Liver (tissue), 9 donors: Measurements from ENCODE around the gene USP49. TPM values are rescaled to one million over a fixed set of nuclear protein-coding genes. Genes with fewer than 3 reads are reported as not detected.
A peak's percentile ranks its signal among the peaks of the same experiment; 100 is the strongest.

Source experiments
- DNase-seq: peaks from one replicate; pipeline ENCODE4 v3.0.0-alpha.2; 2017; ENCODE audit warnings: low spot score
- H3K27ac ChIP-seq, 2 donors: one replicate each; pipeline ENCODE4 v1.7.0; 2013; ENCODE audit warnings: inconsistent platforms in 2 of 2, low read length in 2 of 2, control low read depth in 1 of 2, low read depth in 1 of 2, mild to moderate bottlenecking in 1 of 2
- H3K27me3 ChIP-seq, 4 donors: one replicate each; pipeline versions ENCODE4 v1.6.1 to v1.7.0; 2013; ENCODE audit warnings: low read length in 3 of 4, inconsistent platforms in 1 of 4, mild to moderate bottlenecking in 1 of 4, moderate library complexity in 1 of 4; ENCODE audit not compliant: control insufficient read depth in 4 of 4, insufficient read depth in 4 of 4
- H3K36me3 ChIP-seq, 4 donors: one replicate each; pipeline versions ENCODE4 v1.6.1 to v1.7.0; 2013; ENCODE audit warnings: low read length in 3 of 4, mild to moderate bottlenecking in 3 of 4, low read depth in 1 of 4, moderate library complexity in 1 of 4; ENCODE audit not compliant: control insufficient read depth in 4 of 4, insufficient read depth in 3 of 4
- H3K4me1 ChIP-seq, 4 donors: one replicate each; pipeline versions ENCODE4 v1.6.1 to v1.7.0; 2013; ENCODE audit warnings: low read length in 3 of 4, mild to moderate bottlenecking in 3 of 4, moderate library complexity in 1 of 4; ENCODE audit not compliant: control insufficient read depth in 4 of 4, insufficient read depth in 4 of 4
- H3K4me3 ChIP-seq, 3 donors: one replicate each; pipeline versions ENCODE4 v1.6.1 to v1.7.0; 2013; ENCODE audit warnings: low read length in 3 of 3, control low read depth in 1 of 3, low read depth in 1 of 3, mild to moderate bottlenecking in 1 of 3
- H3K9ac ChIP-seq, 2 donors: one replicate each; pipeline ENCODE4 v1.7.0; 2013; ENCODE audit warnings: low read length in 2 of 2, mild to moderate bottlenecking in 2 of 2, moderate library complexity in 2 of 2, control low read depth in 1 of 2, low read depth in 1 of 2
- H3K9me3 ChIP-seq, 4 donors: one replicate each; pipeline versions ENCODE4 v1.6.1 to v1.7.0; 2013; ENCODE audit warnings: low read length in 3 of 4; ENCODE audit not compliant: control insufficient read depth in 4 of 4
- ATF3 ChIP-seq: IDR thresholded peaks from 2 replicates; pipeline ENCODE4 v1.6.1; 2016; ENCODE audit warnings: antibody characterized with exemption
- CTCF ChIP-seq: fragments of 150-350 bp; IDR thresholded peaks from 2 replicates; pipeline ENCODE4 v1.5.1; 2017; ENCODE audit warnings: improper control_type of control experiment, low read depth, low read length; ENCODE audit not compliant: missing input control
- EGR1 ChIP-seq, 2 donors: IDR thresholded peaks; 2 replicates each; pipeline ENCODE4 v1.6.1; 2016 to 2018; ENCODE audit warnings: antibody characterized with exemption in 2 of 2, low read depth in 2 of 2
- FOXA1 ChIP-seq: IDR thresholded peaks from 2 replicates; pipeline ENCODE4 v1.6.1; 2016; ENCODE audit warnings: antibody characterized with exemption
- FOXA2 ChIP-seq: IDR thresholded peaks from 2 replicates; pipeline ENCODE4 v1.6.1; 2016; ENCODE audit warnings: antibody characterized with exemption
- GABPA ChIP-seq, 2 donors: IDR thresholded peaks in 1 of 2; conservative IDR thresholded peaks in 1 of 2; 2 replicates each; pipeline ENCODE4 v1.6.1; 2016; ENCODE audit warnings: antibody characterized with exemption in 2 of 2, mild to moderate bottlenecking in 1 of 2, moderate library complexity in 1 of 2
- HNF4G ChIP-seq: IDR thresholded peaks from 2 replicates; pipeline ENCODE4 v1.6.1; 2016; ENCODE audit warnings: antibody characterized with exemption
- JUND ChIP-seq, 2 donors: IDR thresholded peaks; 2 replicates each; pipeline ENCODE4 v1.6.1; 2016; ENCODE audit warnings: antibody characterized with exemption in 2 of 2
- MAX ChIP-seq: IDR thresholded peaks from 2 replicates; pipeline ENCODE4 v1.6.1; 2016; ENCODE audit warnings: antibody characterized with exemption
- NR2F2 ChIP-seq: IDR thresholded peaks from 2 replicates; pipeline ENCODE4 v1.6.1; 2016; ENCODE audit warnings: antibody characterized with exemption
- RAD21 ChIP-seq, 2 donors: IDR thresholded peaks; 2 replicates each; pipeline ENCODE4 v1.6.1; 2016; ENCODE audit warnings: antibody characterized with exemption in 2 of 2, mild to moderate bottlenecking in 2 of 2
- RXRA ChIP-seq, 2 donors: IDR thresholded peaks; 2 replicates each; pipeline ENCODE4 v1.6.1; 2017 to 2018; ENCODE audit warnings: antibody characterized with exemption in 2 of 2, mild to moderate bottlenecking in 1 of 2
- SP1 ChIP-seq: IDR thresholded peaks from 2 replicates; pipeline ENCODE4 v1.6.1; 2018; ENCODE audit warnings: antibody characterized with exemption, mild to moderate bottlenecking
- TAF1 ChIP-seq: conservative IDR thresholded peaks from 2 replicates; pipeline ENCODE4 v1.6.1; 2016; ENCODE audit warnings: antibody characterized with exemption, mild to moderate bottlenecking
- YY1 ChIP-seq: IDR thresholded peaks from 2 replicates; pipeline ENCODE4 v1.6.1; 2016; ENCODE audit warnings: antibody characterized with exemption, mild to moderate bottlenecking
- ZBTB33 ChIP-seq: IDR thresholded peaks from 2 replicates; pipeline ENCODE4 v1.6.1; 2016; ENCODE audit warnings: antibody characterized with exemption
- WGBS: extraction: QIAGEN DNeasy Blood & Tissue Kit; methylation state at CpG from one replicate; pipeline ENCODE4 v1.1.7; 2013; 5-methylcytosine and 5-hydroxymethylcytosine counted together
- polyA plus RNA-seq, 2 donors: library from polyadenylated mRNA; stranded (reverse) in 1 of 2; unstranded in 1 of 2; fragments of 200-250 nt in 1 of 2; fragments of >200 nt in 1 of 2; fragmentation: Nextera tagmentation in 1 of 2; extraction: Ambion mirVana in 1 of 2; gene quantifications; one replicate each; pipeline versions ENCODE4 v1.2.1 to v1.2.3, GENCODE V29; 2013 to 2015
- total RNA-seq, 2 donors: library from RNA; depleted of rRNA; stranded (reverse); fragments of >200 nt; gene quantifications; one replicate each; pipeline ENCODE4 v1.2.3, GENCODE V29; 2014
- donor health status: healthy.
- donor health status: healthy.
- donor health status: healthy.
- donor health status: healthy.
- donor health status: healthy.

Gene USP49
- total and polyA plus RNA-seq, 4 donors: 0.33 to 3.4 (median 1.1) TPM

- TF ChIP-seq FOXA1 (no peak), TAF1 (no peak), MAX (no peak)
These were observed 1.1 kb upstream of the USP49 start (continued) for GRCh38 chr6:41896281-41896680.

GRCh38 chr6:41894366-41895299 is 542 bp downstream of the USP49 start:
- H3K27ac ChIP-seq: peak overlapping the region in 1 of 2 donors; percentile 82
- H3K27me3 ChIP-seq: no peaks in the 10 kb centered on the region

More at GRCh38 chr6:41894366-41895299, 542 bp downstream of the USP49 start:
- Histone ChIP-seq H3K4me3 (peak overlapping the region; percentile 61 to 97 (median 77)), H3K4me1 (peaks cover 0 to 19% (median 6%) of the 10 kb centered on the region in 4 donors), H3K9ac (peak overlapping the region in 1 of 2 donors; percentile 69), H3K36me3 (no peaks in the 10 kb centered on the region), H3K9me3 (no peaks in the 10 kb centered on the region)
- TF ChIP-seq SP1 (no peak), MAX (no peak), ATF3 (no peak), EGR1 (IDR thresholded peaks at IDR 0.05; ENCODE audit: low read depth in 2 of 2) (no peak), YY1 (no peak), ZBTB33 (no peak), HNF4G (no peak), RXRA (IDR thresholded peaks at IDR 0.05) (no peak), CTCF (no peak), FOXA2 (no peak), JUND (IDR thresholded peaks at IDR 0.05) (no peak), GABPA (IDR thresholded peaks at IDR 0.05 in 1 of 2, conservative IDR thresholded peaks at IDR 0.05 in 1 of 2) (no peak), RAD21 (IDR thresholded peaks at IDR 0.05) (no peak), NR2F2 (no peak)
- 3% methylated on average over 56 of the region's 56 CpGs for whole genome bisulfite sequencing
- DNase-seq: no peak
